Mucosa of descending colon (tissue), 3 donors: ENCODE data around the gene UBA6. TPM values are rescaled to one million over a fixed set of nuclear protein-coding genes. Genes with fewer than 3 reads are reported as not detected.

ENCODE experiments used
- ATAC-seq: fragments of 200-7000 bp; cut with Tn5 transposase; one replicate; pipeline ENCODE4 v1.9.1; 2020; ENCODE audit warnings: mild to moderate bottlenecking, moderate library complexity
- DNase-seq, 3 donors: peaks; one replicate each; pipeline ENCODE4 v3.0.0-alpha.2; 2020
- H3K36me3 ChIP-seq: fragments of 200-600 bp; one replicate; pipeline ENCODE4 v1.8.0; 2021; ENCODE audit warnings: low read depth, mild to moderate bottlenecking
- H3K4me1 ChIP-seq: fragments of 200-600 bp; one replicate; pipeline ENCODE4 v1.8.0; 2021; ENCODE audit warnings: low read depth, mild to moderate bottlenecking
- H3K4me3 ChIP-seq: fragments of 200-600 bp; one replicate; pipeline ENCODE4 v1.8.0; 2021; ENCODE audit warnings: mild to moderate bottlenecking
- H3K9me3 ChIP-seq: fragments of 200-600 bp; one replicate; pipeline ENCODE4 v1.8.0; 2021; ENCODE audit warnings: mild to moderate bottlenecking
- CTCF ChIP-seq: fragments of 200-600 bp; IDR thresholded peaks from one replicate; pipeline ENCODE4 v1.8.0; 2022; ENCODE audit warnings: antibody characterized with exemption, mild to moderate bottlenecking
- intact Hi-C, 2 donors: fragments of 100-400 bp; cut with DNase I in 1 of 2; cut with micrococcal nuclease in 1 of 2; formaldehyde crosslinking; loops; one replicate each; pipeline versions ENCODE4 v1.11.0 to v1.11.1; 2022; cut with DNase I, micrococcal nuclease
- total RNA-seq, 3 donors: library from RNA; stranded (reverse); fragmentation: NEBNext Ultra II Directional in 2 of 3; extraction: Animal tissue kit (Norgen Biotek cat#: 25700) in 2 of 3; gene quantifications; one replicate each; pipeline versions ENCODE4 v1.2.1 to v1.2.4, GENCODE V29; 2021 to 2023
- donor health status: DM: no; HTN: no; CAD: no; lungs with moderate emphysema.
- donor health status: DM: no; HTN: no; CAD: no.
- donor health status: DM: no; HTN: yes; CAD: no.

Gene UBA6
- total RNA-seq, 3 donors from 2014 or later: 35.1 to 49.2 (median 47.9) TPM

- Histone ChIP-seq H3K9me3 (no peaks in the 10 kb centered on the region), H3K4me3 (no peak overlapping the region), H3K36me3 (no peaks in the 10 kb centered on the region), H3K4me1 (no peaks in the 10 kb centered on the region)
- ATAC-seq: no peak
- no peak for DNase-seq
- TF ChIP-seq CTCF: no peak
- intact Hi-C loops: no loop called here
Observed at GRCh38 chr4:67725132-67725531, 24.2 kb upstream of the UBA6 start.

- Histone ChIP-seq H3K36me3 (no peaks in the 10 kb centered on the region), H3K9me3 (no peaks in the 10 kb centered on the region), H3K4me3 (no peak overlapping the region), H3K4me1 (no peaks in the 10 kb centered on the region)
- no peak for DNase-seq
- no peak for ATAC-seq
- TF ChIP-seq CTCF: no peak
- intact Hi-C loops: no loop called here
Observed at GRCh38 chr4:67723949-67724348, 23.0 kb upstream of the UBA6 start.

- ATAC-seq: no peak
- intact Hi-C loops: no loop called here
Observed at GRCh38 chr4:67723341-67723740, 22.4 kb upstream of the UBA6 start.

GRCh38 chr4:67721770-67722597 is 21.0 kb upstream of the UBA6 start:
- Histone ChIP-seq H3K4me1 (no peaks in the 10 kb centered on the region), H3K4me3 (no peak overlapping the region), H3K36me3 (no peaks in the 10 kb centered on the region), H3K9me3 (no peaks in the 10 kb centered on the region)
- intact Hi-C loops: no loop called here
- no peak for TF ChIP-seq CTCF
- ATAC-seq (no peak), DNase-seq (no peak)

More at GRCh38 chr4:67723341-67723740, 22.4 kb upstream of the UBA6 start:
- no peak for DNase-seq
- Histone ChIP-seq H3K4me1 (no peaks in the 10 kb centered on the region), H3K9me3 (no peaks in the 10 kb centered on the region), H3K36me3 (no peaks in the 10 kb centered on the region), H3K4me3 (no peak overlapping the region)
- no peak for TF ChIP-seq CTCF

GRCh38 chr4:67721315-67721769 is 20.4 kb upstream of the UBA6 start:
- no peak overlapping the region for H3K4me3 ChIP-seq
- H3K9me3 ChIP-seq: no peaks in the 10 kb centered on the region
- intact Hi-C loops: no loop called here
- ATAC-seq (no peak), DNase-seq (no peak)
- TF ChIP-seq CTCF: no peak
- no peaks in the 10 kb centered on the region for H3K4me1 ChIP-seq
- H3K36me3 ChIP-seq: no peaks in the 10 kb centered on the region
